Measurements from ENCODE around the gene TRPV3.
"Not testable (repeated sequence)": the region's sequence is repeated elsewhere in the genome, so short reads cannot be mapped to it uniquely, and the experiment has no call there.

TRPV3 gene

DNA sequence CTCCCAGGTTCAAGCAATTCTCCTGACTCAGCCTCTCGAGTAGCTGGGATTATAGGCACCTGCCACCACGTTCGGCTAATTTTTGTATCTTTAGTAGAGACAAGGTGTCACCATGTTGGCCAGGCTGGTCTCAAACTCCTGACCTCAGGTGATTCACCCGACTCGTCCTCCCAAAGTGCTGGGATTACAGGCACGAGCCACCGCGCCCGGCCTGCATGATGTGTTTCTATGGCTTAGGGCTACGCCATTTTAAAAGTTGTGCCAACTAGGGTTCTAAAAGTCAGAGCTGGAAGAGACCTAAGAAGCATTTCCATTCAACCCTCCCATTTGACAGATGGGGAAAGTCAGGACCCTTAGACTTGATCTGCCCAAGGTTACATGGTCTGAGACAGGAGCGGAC is 43.4 kb downstream of the TRPV3 start:
- H3K4me1 ChIP-seq (ENCODE audit: control insufficient read depth in 1 of 2, insufficient read depth in 2 of 2, low read length in 2 of 2); H3K36me3 ChIP-seq (ENCODE audit: control insufficient read depth in 1 of 2, insufficient read depth in 2 of 2, low read length in 2 of 2); H3K27ac ChIP-seq (ENCODE audit: low read length); H3K4me3 ChIP-seq (ENCODE audit: low read depth in 1 of 2, low read length in 2 of 2); H3K27me3 ChIP-seq (ENCODE audit: low read depth, low read length); H3K9me3 ChIP-seq (ENCODE audit: control insufficient read depth in 1 of 2, low read length in 2 of 2): not testable (repeated sequence)

GRCh38 chr17:3513305-3514035 is 44.1 kb downstream of the TRPV3 start:
- Histone ChIP-seq H3K4me1 (ENCODE audit: control insufficient read depth in 1 of 2, insufficient read depth in 2 of 2, low read length in 2 of 2) (peaks cover 0 to 7% of the 10 kb centered on the region in 2 donors), H3K36me3 (ENCODE audit: control insufficient read depth in 1 of 2, insufficient read depth in 2 of 2, low read length in 2 of 2) (no peaks in the 10 kb centered on the region), H3K9me3 (ENCODE audit: control insufficient read depth in 1 of 2, low read length in 2 of 2) (no peaks in the 10 kb centered on the region), H3K4me3 (ENCODE audit: low read depth in 1 of 2, low read length in 2 of 2) (peak overlapping the region; percentile 27 to 30), H3K27ac (ENCODE audit: low read length) (peak overlapping the region; percentile 57), H3K27me3 (ENCODE audit: low read depth, low read length) (no peaks in the 10 kb centered on the region)

DNA sequence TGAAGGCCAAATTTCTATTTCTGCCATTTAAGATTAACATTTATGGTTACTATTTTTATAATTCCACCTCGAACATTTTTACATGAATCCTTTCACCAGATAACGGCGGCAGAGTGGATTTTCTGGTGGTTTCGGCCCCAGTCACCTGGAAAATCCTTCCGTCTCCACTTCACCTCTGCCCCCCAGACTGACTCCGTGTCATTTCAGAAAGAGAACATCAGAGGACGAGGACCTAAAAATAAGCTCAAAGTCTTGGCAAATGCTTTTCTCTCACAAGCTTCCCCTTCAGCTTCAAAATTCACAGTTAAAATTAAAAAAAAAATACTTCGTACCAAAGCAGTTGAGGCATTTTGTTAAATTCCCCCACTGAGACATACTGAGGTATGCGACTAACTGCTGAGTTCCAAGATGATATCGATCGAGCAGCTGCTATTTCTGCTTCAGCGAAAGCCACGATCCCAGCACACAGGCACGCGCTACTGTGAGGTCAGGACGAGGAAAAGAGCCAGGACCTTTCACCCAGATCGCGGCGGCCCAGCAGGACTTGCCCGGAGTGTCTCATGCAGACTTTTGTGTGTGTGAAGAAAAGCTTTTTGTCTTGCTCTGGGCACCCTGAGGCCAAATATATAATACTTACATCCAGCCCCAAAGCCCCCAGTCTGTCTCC is 45.0 kb downstream of the TRPV3 start:
- H3K4me1 ChIP-seq (ENCODE audit: control insufficient read depth in 1 of 2, insufficient read depth in 2 of 2, low read length in 2 of 2), result peaks cover 0 to 7% of the 10 kb centered on the region in 2 donors
- H3K9me3 ChIP-seq (ENCODE audit: control insufficient read depth in 1 of 2, low read length in 2 of 2), result no peaks in the 10 kb centered on the region
- H3K27me3 ChIP-seq (ENCODE audit: low read depth, low read length), result no peaks in the 10 kb centered on the region
- no peaks in the 10 kb centered on the region for H3K36me3 ChIP-seq (ENCODE audit: control insufficient read depth in 1 of 2, insufficient read depth in 2 of 2, low read length in 2 of 2)
- H3K27ac ChIP-seq (ENCODE audit: low read length), result peak overlapping the region; percentile 57
- H3K4me3 ChIP-seq (ENCODE audit: low read depth in 1 of 2, low read length in 2 of 2), result peak overlapping the region; percentile 27 to 30

GRCh38 chr17:3511852-3512504 is 45.6 kb downstream of the TRPV3 start:
- Histone ChIP-seq H3K4me1 (ENCODE audit: control insufficient read depth in 1 of 2, insufficient read depth in 2 of 2, low read length in 2 of 2) (peaks cover 0 to 7% of the 10 kb centered on the region in 2 donors), H3K36me3 (ENCODE audit: control insufficient read depth in 1 of 2, insufficient read depth in 2 of 2, low read length in 2 of 2) (no peaks in the 10 kb centered on the region), H3K9me3 (ENCODE audit: control insufficient read depth in 1 of 2, low read length in 2 of 2) (no peaks in the 10 kb centered on the region), H3K4me3 (ENCODE audit: low read depth in 1 of 2, low read length in 2 of 2) (no peak overlapping the region), H3K27ac (ENCODE audit: low read length) (peak overlapping the region; percentile 57), H3K27me3 (ENCODE audit: low read depth, low read length) (no peaks in the 10 kb centered on the region)

DNA sequence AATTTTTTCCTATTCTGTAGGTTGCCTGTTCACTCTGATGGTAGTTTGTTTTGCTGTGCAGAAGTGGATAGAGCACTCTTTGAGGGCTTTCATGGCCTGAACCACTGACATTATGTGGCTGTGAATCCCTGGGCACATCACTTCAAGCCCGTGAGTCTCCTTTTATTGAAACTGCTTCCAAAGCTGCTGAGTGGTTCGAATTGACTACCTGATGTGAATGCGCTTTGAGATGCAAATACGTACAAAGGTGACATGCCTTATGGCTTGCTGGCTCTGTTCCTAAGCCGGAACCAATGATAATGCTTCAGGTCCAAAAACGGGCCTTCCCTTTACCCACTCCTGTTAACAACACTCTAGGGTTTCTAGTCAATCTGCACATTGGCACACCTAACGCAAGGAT is 47.5 kb downstream of the TRPV3 start:
- no peak overlapping the region for H3K4me3 ChIP-seq (ENCODE audit: low read depth in 1 of 2, low read length in 2 of 2)
- H3K27me3 ChIP-seq (ENCODE audit: low read depth, low read length), result no peaks in the 10 kb centered on the region
- no peak overlapping the region for H3K27ac ChIP-seq (ENCODE audit: low read length)
- H3K9me3 ChIP-seq (ENCODE audit: control insufficient read depth in 1 of 2, low read length in 2 of 2), result no peaks in the 10 kb centered on the region
- H3K36me3 ChIP-seq (ENCODE audit: control insufficient read depth in 1 of 2, insufficient read depth in 2 of 2, low read length in 2 of 2), result no peaks in the 10 kb centered on the region
- H3K4me1 ChIP-seq (ENCODE audit: control insufficient read depth in 1 of 2, insufficient read depth in 2 of 2, low read length in 2 of 2), result peaks cover 0 to 7% of the 10 kb centered on the region in 2 donors

DNA sequence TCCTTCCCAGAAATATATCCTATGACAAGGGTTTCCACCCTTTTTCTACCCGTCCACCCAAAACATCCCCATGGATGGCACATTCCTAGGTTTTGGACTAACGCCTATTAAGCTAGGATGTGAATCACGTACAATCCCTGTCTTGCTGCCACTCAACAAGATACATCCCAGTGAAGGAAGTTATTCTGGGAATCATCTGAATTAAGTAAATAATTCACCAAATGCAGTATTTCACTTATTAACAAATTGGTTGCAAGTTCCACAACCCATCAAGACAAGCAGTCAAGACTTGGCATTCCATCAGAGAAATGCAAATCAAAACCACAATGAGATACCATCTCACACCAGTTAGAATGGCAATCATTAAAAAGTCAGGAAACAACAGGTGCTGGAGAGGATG is 49.7 kb downstream of the TRPV3 start:
- Histone ChIP-seq H3K9me3 (ENCODE audit: control insufficient read depth in 1 of 2, low read length in 2 of 2) (no peaks in the 10 kb centered on the region), H3K4me1 (ENCODE audit: control insufficient read depth in 1 of 2, insufficient read depth in 2 of 2, low read length in 2 of 2) (no peaks in the 10 kb centered on the region), H3K27ac (ENCODE audit: low read length) (no peak overlapping the region), H3K27me3 (ENCODE audit: low read depth, low read length) (no peaks in the 10 kb centered on the region), H3K36me3 (ENCODE audit: control insufficient read depth in 1 of 2, insufficient read depth in 2 of 2, low read length in 2 of 2) (no peaks in the 10 kb centered on the region), H3K4me3 (ENCODE audit: low read depth in 1 of 2, low read length in 2 of 2) (no peak overlapping the region)

DNA sequence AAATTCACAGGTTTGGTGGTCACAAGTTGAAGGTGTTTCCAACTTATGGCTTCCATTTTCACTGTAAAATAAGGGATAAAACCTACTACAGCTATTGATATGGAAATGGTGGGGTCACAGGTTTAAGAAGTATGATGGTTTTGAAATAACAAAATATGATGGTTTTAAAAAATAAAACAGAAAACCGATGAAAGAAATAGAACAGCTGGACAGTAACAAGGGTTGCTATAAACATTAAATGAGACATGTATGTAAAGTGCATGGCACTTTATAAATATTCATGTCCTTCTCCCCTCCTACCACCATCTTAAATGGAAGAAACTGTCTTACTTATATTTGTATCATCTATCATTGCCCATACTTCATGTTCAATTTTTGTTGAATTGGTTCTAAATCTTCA is 50.5 kb downstream of the TRPV3 start:
- Histone ChIP-seq H3K4me3 (ENCODE audit: low read depth in 1 of 2, low read length in 2 of 2) (no peak overlapping the region), H3K27ac (ENCODE audit: low read length) (no peak overlapping the region), H3K4me1 (ENCODE audit: control insufficient read depth in 1 of 2, insufficient read depth in 2 of 2, low read length in 2 of 2) (no peaks in the 10 kb centered on the region), H3K27me3 (ENCODE audit: low read depth, low read length) (no peaks in the 10 kb centered on the region), H3K36me3 (ENCODE audit: control insufficient read depth in 1 of 2, insufficient read depth in 2 of 2, low read length in 2 of 2) (no peaks in the 10 kb centered on the region), H3K9me3 (ENCODE audit: control insufficient read depth in 1 of 2, low read length in 2 of 2) (no peaks in the 10 kb centered on the region)

DNA sequence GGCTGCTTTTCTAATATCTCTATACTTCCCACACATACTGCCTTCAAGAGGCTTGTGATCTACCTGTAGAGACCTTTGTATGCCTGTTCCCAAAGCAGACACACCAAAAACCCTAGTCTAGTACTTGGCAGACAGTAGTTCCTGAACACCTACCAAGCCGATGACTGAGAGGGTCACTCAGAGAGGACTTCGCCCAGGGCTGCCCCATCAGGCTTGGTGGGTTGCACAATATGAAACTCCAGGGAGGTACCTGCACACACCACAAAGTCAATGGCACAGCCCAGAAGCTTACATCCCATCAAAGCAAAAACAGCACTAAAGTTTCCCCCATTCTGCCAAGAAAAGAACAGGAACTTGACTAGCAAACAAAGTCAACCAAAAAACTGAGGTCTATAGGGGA is 51.6 kb downstream of the TRPV3 start:
- Histone ChIP-seq H3K36me3 (ENCODE audit: control insufficient read depth in 1 of 2, insufficient read depth in 2 of 2, low read length in 2 of 2) (no peaks in the 10 kb centered on the region), H3K9me3 (ENCODE audit: control insufficient read depth in 1 of 2, low read length in 2 of 2) (no peaks in the 10 kb centered on the region), H3K27me3 (ENCODE audit: low read depth, low read length) (no peaks in the 10 kb centered on the region), H3K4me3 (ENCODE audit: low read depth in 1 of 2, low read length in 2 of 2) (no peak overlapping the region), H3K27ac (ENCODE audit: low read length) (no peak overlapping the region), H3K4me1 (ENCODE audit: control insufficient read depth in 1 of 2, insufficient read depth in 2 of 2, low read length in 2 of 2) (no peaks in the 10 kb centered on the region)

DNA sequence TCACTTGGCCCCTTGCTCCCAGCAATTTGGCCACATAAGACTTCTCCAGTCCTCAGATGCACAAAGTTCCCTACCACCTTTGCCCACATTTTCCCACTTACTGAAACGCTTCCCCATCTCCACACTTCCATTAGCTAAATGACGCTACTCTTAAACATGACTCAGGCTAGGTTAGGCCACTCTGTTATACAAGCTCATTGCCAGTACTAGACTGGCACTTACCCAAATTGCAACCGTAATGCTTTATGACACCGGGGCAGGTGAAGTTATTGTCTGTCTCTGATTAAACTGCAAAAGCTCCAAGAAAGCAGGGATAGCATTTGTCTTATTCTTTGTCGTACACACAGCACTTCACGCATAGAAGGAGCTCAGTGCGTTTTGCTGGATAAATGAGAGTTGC is 52.6 kb downstream of the TRPV3 start:
- no peak overlapping the region for H3K27ac ChIP-seq (ENCODE audit: low read length)
- H3K9me3 ChIP-seq (ENCODE audit: control insufficient read depth in 1 of 2, low read length in 2 of 2), result peaks cover 0 to 5% of the 10 kb centered on the region in 2 donors
- H3K36me3 ChIP-seq (ENCODE audit: control insufficient read depth in 1 of 2, insufficient read depth in 2 of 2, low read length in 2 of 2), result no peaks in the 10 kb centered on the region
- H3K4me1 ChIP-seq (ENCODE audit: control insufficient read depth in 1 of 2, insufficient read depth in 2 of 2, low read length in 2 of 2), result no peaks in the 10 kb centered on the region
- no peak overlapping the region for H3K4me3 ChIP-seq (ENCODE audit: low read depth in 1 of 2, low read length in 2 of 2)
- H3K27me3 ChIP-seq (ENCODE audit: low read depth, low read length), result no peaks in the 10 kb centered on the region

DNA sequence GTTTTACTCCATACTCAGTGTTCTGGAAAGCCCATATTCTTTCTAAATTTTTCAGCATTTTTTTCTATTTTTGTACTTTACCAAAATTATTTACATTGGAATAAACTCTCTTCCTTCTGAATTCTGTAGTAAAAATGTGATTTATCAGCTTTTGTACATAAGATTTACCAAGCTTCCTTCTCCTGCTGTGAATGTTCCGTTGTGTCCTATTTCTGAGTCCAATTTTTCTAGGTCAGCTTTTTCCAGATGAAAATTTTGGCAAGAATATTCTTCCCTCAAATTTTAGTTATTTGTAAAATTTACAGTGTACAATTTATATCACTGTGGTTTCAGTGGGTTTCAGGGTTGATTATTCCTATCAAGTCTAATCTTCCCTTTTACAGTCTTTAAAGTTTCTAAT is 54.3 kb downstream of the TRPV3 start:
- no peaks in the 10 kb centered on the region for H3K36me3 ChIP-seq (ENCODE audit: control insufficient read depth in 1 of 2, insufficient read depth in 2 of 2, low read length in 2 of 2)
- H3K9me3 ChIP-seq (ENCODE audit: control insufficient read depth in 1 of 2, low read length in 2 of 2), result peaks cover 0 to 5% of the 10 kb centered on the region in 2 donors
- no peak overlapping the region for H3K4me3 ChIP-seq (ENCODE audit: low read depth in 1 of 2, low read length in 2 of 2)
- no peaks in the 10 kb centered on the region for H3K27me3 ChIP-seq (ENCODE audit: low read depth, low read length)
- no peak overlapping the region for H3K27ac ChIP-seq (ENCODE audit: low read length)
- H3K4me1 ChIP-seq (ENCODE audit: control insufficient read depth in 1 of 2, insufficient read depth in 2 of 2, low read length in 2 of 2), result no peaks in the 10 kb centered on the region

- no peaks in the 10 kb centered on the region for H3K4me1 ChIP-seq (ENCODE audit: control insufficient read depth in 1 of 2, insufficient read depth in 2 of 2, low read length in 2 of 2)
- no peak overlapping the region for H3K27ac ChIP-seq (ENCODE audit: low read length)
- H3K9me3 ChIP-seq (ENCODE audit: control insufficient read depth in 1 of 2, low read length in 2 of 2), result peaks cover 0 to 5% of the 10 kb centered on the region in 2 donors
- no peak overlapping the region for H3K4me3 ChIP-seq (ENCODE audit: low read depth in 1 of 2, low read length in 2 of 2)
- no peaks in the 10 kb centered on the region for H3K36me3 ChIP-seq (ENCODE audit: control insufficient read depth in 1 of 2, insufficient read depth in 2 of 2, low read length in 2 of 2)
- no peaks in the 10 kb centered on the region for H3K27me3 ChIP-seq (ENCODE audit: low read depth, low read length)
These were observed 55.1 kb downstream of the TRPV3 start for GRCh38 chr17:3502466-3502865.
